ENCODE measurements around the gene RPN1. TPM values are rescaled to one million over a fixed set of nuclear protein-coding genes. Genes with fewer than 3 reads are reported as not detected.

The RPN1 gene
- total RNA-seq, 1 donor from 2014 or later: 150 TPM

- no peak for DNase-seq
Measured at GRCh38 chr3:128648940-128649663, 1.5 kb downstream of the RPN1 start.

- DNase-seq: no peak
Measured at GRCh38 chr3:128648402-128648801, 2.2 kb downstream of the RPN1 start.

- DNase-seq: no peak
Measured at GRCh38 chr3:128647307-128647706, 3.3 kb downstream of the RPN1 start.

GRCh38 chr3:128634075-128634611 lies 16.5 kb downstream of the RPN1 start:
- DNase-seq: no peak

- DNase-seq: no peak
Measured at GRCh38 chr3:128632301-128632700, 18.3 kb downstream of the RPN1 start.

- no peak for DNase-seq
Measured at GRCh38 chr3:128629936-128630335, 20.7 kb downstream of the RPN1 start.

GRCh38 chr3:128625409-128625945 lies 25.1 kb downstream of the RPN1 start:
- DNase-seq: no peak

- peak; percentile 22 for DNase-seq
Measured at GRCh38 chr3:128624526-128625138, 26.0 kb downstream of the RPN1 start.

GRCh38 chr3:128623762-128624176 lies 26.8 kb downstream of the RPN1 start:
- DNase-seq: no peak

- no peak for DNase-seq
Measured at GRCh38 chr3:128621931-128622330, 28.7 kb downstream of the RPN1 start.

- DNase-seq: no peak
Measured at GRCh38 chr3:128621234-128621633, 29.4 kb downstream of the RPN1 start.

GRCh38 chr3:128620268-128620691 lies 30.3 kb downstream of the RPN1 start:
- no peak for DNase-seq

GRCh38 chr3:128619146-128619890 lies 31.3 kb downstream of the RPN1 start:
- DNase-seq: no peak

GRCh38 chr3:128618398-128618726 lies 32.3 kb downstream of the RPN1 start:
- no peak for DNase-seq

GRCh38 chr3:128617557-128618397 lies 32.8 kb downstream of the RPN1 start:
- DNase-seq: peak; percentile 99

GRCh38 chr3:128617270-128617556 lies 33.4 kb downstream of the RPN1 start:
- DNase-seq: no peak

- no peak for DNase-seq
Measured at GRCh38 chr3:128616516-128617269, 33.9 kb downstream of the RPN1 start.

- DNase-seq: no peak
Measured at GRCh38 chr3:128614076-128614475, 36.5 kb downstream of the RPN1 start.

GRCh38 chr3:128613083-128613829 lies 37.4 kb downstream of the RPN1 start:
- no peak for DNase-seq

GRCh38 chr3:128610451-128611070 lies 40.1 kb downstream of the RPN1 start:
- DNase-seq: no peak

Data from tongue (tissue), 2 donors.